Stimulated activated CD4-positive, alpha-beta T cell treated with anti-CD3 and anti-CD28 coated beads, Interleukin-12 subunit alpha, Interleukin-12 subunit beta, amount 100 ng/mL, for 24 hours (primary cell): ENCODE results near the gene EVPL.
"Not testable (repeated sequence)": the region's sequence is repeated elsewhere in the genome, so short reads cannot be mapped to it uniquely, and the experiment has no call there.

Source experiments
- DNase-seq, 2 experiments: peaks; one replicate each; pipeline ENCODE4 v3.0.0-alpha.2; 2020; ENCODE audit warnings: low read depth in 2 of 2

Gene EVPL

GRCh38 chr17:75998327-75998795, 28.7 kb downstream of the EVPL start:
- no peak for DNase-seq

- DNase-seq, result peak in 1 of 2 experiments; percentile 55
Measured at GRCh38 chr17:75996665-75997590, 30.2 kb downstream of the EVPL start.

- no peak for DNase-seq
Measured at GRCh38 chr17:75995385-75995925, 31.7 kb downstream of the EVPL start.

- DNase-seq, result no peak
Measured at GRCh38 chr17:75994802-75995370, 32.2 kb downstream of the EVPL start.

- DNase-seq, result no peak
Measured at GRCh38 chr17:75991396-75991795, 35.7 kb downstream of the EVPL start.

GRCh38 chr17:75987041-75987440, 40.1 kb downstream of the EVPL start:
- DNase-seq, result no peak

- DNase-seq, result no peak
Measured at GRCh38 chr17:75985986-75986385, 41.1 kb downstream of the EVPL start.

- DNase-seq, result no peak
Measured at GRCh38 chr17:75983501-75984181, 43.5 kb downstream of the EVPL start.

GRCh38 chr17:75981019-75981615, 46.0 kb downstream of the EVPL start:
- no peak for DNase-seq

- DNase-seq, result no peak
Measured at GRCh38 chr17:75980188-75981018, 46.7 kb downstream of the EVPL start.

GRCh38 chr17:75979705-75980187, 47.4 kb downstream of the EVPL start:
- DNase-seq, result no peak

- peak; percentile 93 to 97 for DNase-seq
Measured at GRCh38 chr17:75978938-75979704, 48.0 kb downstream of the EVPL start, which contains the start of the genes ACOX1 and TEN1. Gene ACOX1, minus strand, starts transcription at chr17:75979166. Its CDS starts 93 bp downstream, at chr17:75979073. Gene TEN1, plus strand, starts transcription at chr17:75979240. Its CDS starts 6,953 bp downstream, at chr17:75986193.

GRCh38 chr17:75976175-75976848, 50.8 kb downstream of the EVPL start:
- no peak for DNase-seq

GRCh38 chr17:75975757-75976174, 51.3 kb downstream of the EVPL start:
- no peak for DNase-seq

GRCh38 chr17:75975187-75975586, 51.9 kb downstream of the EVPL start:
- DNase-seq, result not testable (repeated sequence)

- no peak for DNase-seq
Measured at GRCh38 chr17:75970626-75971025, 56.5 kb downstream of the EVPL start.

- DNase-seq, result no peak
Measured at GRCh38 chr17:75970011-75970523, 57.0 kb downstream of the EVPL start.

- not testable (repeated sequence) for DNase-seq
Measured at GRCh38 chr17:75969044-75969443, 58.1 kb downstream of the EVPL start.

- DNase-seq, result no peak
Measured at GRCh38 chr17:75965468-75965867, 61.6 kb downstream of the EVPL start.
